Measurements from ENCODE around the gene TOM1.
A peak's percentile ranks its signal among the peaks of the same experiment; 100 is the strongest.
"Not testable (repeated sequence)": the region's sequence is repeated elsewhere in the genome, so short reads cannot be mapped to it uniquely, and the experiment has no call there.

Gene TOM1

DNA sequence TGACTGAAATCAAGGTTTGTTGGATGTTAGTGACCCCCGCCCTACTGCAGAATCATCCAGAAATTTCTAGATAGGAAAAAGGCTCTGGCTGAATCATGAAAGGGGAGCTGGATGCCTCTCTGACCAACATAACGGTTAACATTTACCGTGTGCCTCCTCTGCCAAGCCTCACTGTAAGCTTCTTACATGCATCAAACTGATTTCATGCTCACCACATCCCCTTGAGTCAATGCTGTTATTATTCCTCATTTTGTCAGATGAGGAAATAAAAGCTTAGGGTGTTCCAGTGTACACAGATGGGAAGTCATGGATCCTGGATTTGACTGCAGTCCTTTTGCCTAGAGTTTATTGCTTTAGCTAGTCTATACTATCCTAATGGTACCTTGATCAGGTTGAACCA, 75.3 kb downstream of the TOM1 start:
- DNase-seq (ENCODE audit: low read depth), result no peak

DNA sequence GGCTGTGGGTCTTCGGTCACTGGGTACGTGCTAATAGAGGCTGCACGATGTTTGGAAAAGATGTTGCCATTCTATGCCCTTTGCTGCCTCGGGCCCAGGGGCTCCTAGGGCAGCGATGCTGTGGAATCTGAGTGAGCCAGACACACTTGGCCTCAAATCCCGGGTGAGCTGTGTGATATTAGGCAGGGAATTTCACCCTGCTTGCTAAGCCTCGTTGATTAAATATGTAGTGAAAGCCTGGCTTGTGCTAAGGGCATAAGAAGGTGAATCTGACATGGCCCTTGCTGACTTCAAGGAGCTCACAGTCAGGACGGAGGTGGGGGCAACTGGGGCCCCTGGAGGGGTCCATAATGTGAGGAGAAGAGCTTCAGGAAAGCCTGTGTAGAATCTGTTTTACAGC, 75.8 kb downstream of the TOM1 start:
- DNase-seq (ENCODE audit: low read depth), result no peak

DNA sequence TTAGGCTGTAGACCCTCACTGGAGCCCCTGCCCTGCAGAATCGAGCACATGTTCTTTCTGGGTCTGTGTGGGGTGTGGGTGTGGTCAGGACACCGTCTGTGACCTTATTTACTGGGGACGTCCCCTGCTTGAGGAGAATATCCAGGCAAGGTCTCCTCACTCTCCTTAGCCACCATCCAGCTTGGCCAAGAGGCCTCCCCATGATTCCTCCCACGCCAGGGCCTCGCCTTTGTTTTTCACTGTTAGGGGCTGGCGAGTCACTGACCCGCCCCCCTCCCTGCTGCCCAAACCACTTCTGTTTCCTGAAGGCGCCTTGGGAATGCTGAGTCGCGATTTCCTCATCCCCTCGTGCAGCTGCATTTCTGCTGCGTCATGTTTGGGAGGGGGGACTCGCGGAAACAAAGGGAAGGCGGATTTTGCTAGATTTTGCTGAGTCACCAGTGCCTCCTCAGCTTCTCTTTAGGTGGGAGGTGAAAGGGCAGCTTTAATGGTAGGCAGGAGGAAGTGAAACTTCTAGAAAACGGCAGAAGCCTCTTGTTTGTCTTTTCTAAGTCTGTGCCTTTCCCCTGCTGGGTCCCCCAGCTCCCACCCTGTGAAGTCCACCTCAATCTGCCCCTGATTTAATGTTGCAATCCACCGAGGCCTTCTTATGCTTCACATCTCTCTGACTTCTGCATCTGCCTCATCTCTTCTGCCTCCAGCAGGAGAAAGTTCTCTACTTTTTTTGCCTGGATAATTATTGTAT, 77.2 kb downstream of the TOM1 start:
- DNase-seq (ENCODE audit: low read depth), result peak; percentile 31

DNA sequence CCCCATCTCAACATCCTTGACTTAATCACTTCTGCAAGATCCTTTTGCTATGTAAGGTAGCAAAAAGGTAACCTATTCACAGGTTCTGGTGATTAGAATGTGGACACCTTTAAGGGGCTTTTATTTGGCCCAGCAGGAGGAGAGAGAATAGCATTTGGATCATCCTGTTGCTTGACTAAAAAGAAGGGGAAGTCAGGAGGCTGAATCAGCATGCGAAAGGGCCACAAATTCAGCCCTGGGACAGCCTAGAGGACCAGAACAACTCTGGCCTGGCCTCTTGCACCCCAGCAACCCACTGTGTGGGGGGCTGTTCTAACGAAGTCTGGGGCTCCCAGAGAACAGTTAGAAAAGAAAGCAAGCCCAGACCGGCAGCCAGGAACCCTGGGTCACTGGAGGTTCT, 78.0 kb downstream of the TOM1 start:
- DNase-seq (ENCODE audit: low read depth), result no peak

DNA sequence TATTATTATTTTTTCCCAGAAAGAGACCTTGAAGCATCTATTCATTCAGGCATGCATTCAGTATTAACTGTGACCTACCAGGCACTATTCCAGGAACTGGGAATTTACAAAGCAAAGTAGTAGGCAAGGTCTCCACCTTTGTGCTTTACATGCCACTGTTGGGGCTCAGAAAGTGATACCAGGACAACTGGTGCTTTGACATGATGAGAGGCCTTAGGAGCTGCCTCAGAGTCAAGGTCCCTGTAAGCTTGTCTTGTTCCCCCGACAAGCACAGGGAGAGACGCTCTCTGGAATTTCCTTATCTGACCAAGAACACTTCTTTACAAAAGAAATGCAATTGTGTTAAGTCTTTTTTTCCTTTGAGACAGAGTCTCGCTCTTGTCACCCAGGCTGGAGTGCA, 78.9 kb downstream of the TOM1 start:
- DNase-seq (ENCODE audit: low read depth), result no peak

DNA sequence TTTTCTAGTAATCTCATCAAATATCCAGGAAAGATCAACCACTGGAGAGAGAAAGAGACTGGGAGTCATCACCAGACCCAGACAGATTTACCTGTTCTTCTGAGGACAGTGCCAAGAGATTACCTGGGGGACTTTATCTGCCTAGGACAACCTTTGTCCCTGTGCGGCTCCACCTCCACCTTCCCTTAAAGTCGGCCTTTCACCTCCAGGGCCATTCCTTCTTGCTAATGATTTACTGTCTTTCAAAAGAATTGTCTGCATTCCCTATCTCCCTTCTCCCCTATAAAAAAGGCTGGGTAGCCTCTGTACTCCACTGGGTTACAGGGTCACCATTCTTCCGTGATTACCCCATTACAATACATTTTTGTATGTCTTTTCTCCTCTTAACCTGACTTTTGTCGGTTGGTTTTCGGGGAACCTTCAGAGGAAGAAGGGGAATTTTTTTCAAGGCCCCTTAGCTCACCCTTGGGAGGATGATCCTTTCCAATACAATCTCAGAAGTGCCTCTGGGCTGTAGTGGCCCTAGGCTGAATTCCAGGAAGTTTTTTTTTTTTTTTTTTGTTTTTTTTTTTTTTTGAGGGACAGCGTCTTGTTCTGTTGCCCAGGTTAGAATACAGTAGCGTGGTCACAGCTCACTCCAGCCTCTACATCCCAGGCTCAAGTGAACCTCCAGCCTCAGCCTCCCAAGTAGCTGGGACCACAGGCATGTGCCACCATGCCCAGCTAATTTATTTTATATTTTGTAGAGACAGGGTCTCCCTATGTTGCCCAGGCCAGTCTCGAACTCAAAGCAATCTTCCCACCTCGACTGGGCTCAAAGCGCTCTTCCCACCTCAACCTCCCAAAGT, 79.7 kb downstream of the TOM1 start:
- no peak for DNase-seq (ENCODE audit: low read depth)

DNA sequence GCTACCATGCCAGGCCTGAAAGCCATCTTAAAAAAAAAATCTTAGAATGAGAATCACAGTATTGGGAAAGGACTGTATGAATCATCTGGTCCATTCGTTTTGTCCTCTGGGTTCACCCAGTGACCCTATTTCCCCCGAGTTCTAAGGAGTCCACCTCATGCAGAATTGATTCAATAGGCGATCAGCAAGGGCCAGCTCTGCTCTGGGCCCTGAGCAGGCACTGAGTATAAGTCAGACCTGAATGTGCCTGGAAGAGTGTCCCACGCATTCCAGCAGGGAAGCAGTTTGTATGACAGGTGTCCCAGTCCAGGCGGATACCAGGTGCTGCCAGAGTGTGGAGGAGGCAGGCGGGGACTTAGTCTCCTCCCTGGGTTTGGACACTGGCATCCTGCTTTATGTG, 80.3 kb downstream of the TOM1 start:
- DNase-seq (ENCODE audit: low read depth), result no peak

DNA sequence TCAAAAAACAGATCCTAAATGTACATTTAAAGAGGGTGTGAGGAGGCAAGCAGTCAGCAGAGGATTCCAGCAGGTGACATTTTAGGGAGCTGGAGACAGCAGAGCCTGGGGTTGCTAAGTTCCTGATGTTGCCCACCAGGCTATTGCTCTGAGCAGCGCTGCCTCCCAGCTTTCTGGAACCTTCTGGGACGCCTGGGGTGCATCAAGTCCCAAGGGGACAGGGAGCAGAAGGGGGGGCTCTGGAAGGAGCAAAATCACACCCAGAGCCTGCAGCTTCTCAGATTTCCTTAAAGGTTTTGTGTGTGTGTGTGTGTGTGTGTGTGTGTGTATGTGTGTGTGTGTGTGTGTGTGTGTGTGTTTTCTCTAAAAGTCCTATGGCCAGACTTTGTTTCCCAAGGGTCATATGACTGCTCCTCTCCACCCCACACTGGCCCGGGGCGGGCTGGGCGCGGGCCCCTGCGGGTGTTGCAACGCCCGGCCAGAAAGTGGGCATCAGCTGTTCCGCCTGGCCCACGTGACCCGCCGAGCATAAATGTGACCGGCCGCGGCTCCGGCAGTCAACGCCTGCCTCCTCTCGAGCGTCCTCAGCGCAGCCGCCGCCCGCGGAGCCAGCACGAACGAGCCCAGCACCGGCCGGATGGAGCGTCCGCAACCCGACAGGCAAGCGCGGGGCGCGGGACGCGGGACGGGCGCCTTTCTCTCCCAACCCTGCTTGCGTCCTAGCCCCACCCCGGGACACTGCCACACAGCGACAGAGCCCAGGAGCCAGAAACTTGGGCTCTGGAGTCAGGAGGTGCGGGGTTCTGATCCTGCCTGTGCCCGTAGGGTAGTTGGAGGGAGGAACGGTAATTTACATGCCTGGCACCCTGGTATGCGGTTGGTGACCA, 81.1 kb downstream of the TOM1 start, which contains the start of gene HMOX1:
Gene HMOX1 (plus strand): TSS at position 560 of the 887 bp plus-strand sequence. CDS start 78 bp downstream, at position 638.
- DNase-seq (ENCODE audit: low read depth), result no peak

DNA sequence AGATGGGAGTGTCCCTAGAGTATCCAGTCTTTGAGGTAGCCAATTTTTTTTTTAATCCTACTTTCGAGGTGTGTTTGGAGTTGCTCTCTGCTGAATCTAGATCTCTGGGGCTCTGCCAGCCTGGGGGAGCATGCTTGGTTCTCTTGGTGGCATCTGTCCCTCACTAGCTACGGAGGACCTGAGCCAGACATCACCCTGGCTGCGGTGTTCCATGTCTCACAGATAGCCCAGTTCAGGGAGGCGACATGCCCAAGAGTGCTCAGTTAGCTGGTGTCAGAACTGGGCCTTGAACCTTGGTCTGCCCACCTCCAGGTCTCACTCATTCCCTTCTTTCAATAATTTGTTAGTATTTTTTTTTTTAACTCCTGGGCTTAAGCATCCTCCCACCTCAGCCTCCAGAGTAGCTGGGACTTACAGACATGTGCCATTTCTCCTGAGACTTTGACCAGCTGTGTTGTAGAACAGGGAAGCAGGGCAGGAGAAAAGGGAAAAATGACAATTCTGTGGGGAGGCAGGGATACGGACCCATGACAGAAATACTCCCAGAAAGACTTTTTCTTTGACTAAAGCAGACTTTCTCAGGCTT, 81.8 kb downstream of the TOM1 start:
- DNase-seq (ENCODE audit: low read depth), result no peak

DNA sequence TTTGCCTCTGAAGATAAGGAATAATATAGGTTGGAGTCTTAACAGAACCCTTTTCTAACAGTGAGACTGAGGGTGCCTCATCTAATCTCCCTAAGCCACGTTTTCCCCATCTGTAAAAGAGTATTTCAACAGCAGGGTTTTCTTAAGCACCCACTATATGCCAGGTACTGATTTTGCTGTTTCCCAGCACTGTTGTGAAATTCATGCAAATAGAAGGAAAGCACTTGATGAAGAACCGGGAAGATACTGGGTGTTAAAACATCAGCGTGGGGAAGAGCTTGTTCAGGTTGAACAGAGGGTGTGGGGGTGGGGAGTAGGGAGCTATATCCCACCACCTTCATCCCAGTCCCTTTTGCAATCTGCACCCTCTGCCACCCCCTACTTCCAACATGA, 84.0 kb downstream of the TOM1 start:
- no peak for DNase-seq (ENCODE audit: low read depth)

DNA sequence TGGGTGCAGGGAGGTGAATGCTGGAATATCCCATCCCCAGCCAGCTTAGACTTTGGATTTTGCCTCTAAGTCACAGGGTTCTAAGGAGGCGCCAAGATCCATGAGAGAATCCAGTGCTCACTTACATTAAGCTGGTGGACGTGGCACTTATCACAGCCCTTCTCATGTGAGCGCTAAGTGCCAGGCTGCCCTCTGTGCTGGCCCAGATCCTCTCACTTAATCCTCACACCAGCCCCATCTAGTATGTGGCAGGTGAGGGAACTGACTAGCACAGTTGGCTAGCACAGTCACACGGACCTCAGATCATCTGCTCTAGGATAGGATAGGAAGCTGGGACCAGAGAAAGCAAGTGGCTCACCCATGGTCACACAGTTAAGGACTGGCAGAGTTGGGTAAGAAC, 84.8 kb downstream of the TOM1 start:
- DNase-seq (ENCODE audit: low read depth), result no peak

DNA sequence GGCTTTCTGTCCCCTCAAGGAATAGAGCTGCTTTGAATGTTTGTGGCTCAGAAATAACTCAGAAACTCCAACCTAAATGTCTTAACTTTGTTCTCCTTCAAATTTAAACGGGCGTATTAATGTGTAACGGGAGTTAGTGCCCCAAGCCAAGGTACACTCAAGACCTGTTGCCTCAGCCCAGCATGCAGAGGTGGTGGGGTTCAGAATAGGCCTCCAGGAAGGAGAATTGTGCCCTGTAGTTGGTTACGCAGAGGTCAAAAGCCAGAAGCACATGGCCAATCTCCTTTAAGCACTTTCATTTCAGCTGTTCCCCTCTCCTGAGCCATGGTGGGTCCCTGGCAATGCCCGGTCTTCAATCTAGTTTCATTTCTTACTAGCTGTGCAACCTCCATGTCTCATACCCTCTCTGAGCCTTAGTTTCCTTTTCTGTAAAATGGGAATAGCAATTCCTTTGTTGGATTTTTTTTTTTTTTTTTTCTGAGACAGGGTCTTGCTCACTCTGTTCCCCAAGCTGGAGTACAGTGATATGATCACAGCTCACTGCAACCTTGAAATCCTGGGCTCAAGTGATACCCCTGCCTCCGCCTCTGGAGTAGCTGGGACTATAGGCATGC, 85.4 kb downstream of the TOM1 start:
- no peak for DNase-seq (ENCODE audit: low read depth)

DNA sequence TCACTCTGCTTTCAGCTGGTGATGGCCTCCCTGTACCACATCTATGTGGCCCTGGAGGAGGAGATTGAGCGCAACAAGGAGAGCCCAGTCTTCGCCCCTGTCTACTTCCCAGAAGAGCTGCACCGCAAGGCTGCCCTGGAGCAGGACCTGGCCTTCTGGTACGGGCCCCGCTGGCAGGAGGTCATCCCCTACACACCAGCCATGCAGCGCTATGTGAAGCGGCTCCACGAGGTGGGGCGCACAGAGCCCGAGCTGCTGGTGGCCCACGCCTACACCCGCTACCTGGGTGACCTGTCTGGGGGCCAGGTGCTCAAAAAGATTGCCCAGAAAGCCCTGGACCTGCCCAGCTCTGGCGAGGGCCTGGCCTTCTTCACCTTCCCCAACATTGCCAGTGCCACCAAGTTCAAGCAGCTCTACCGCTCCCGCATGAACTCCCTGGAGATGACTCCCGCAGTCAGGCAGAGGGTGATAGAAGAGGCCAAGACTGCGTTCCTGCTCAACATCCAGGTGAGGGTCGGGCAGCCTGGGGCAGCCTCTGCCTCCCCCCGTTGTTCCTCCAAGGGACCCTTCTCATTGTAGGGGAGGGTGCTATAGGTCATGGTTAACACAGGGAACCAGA, 87.1 kb downstream of the TOM1 start:
- DNase-seq (ENCODE audit: low read depth), result no peak

DNA sequence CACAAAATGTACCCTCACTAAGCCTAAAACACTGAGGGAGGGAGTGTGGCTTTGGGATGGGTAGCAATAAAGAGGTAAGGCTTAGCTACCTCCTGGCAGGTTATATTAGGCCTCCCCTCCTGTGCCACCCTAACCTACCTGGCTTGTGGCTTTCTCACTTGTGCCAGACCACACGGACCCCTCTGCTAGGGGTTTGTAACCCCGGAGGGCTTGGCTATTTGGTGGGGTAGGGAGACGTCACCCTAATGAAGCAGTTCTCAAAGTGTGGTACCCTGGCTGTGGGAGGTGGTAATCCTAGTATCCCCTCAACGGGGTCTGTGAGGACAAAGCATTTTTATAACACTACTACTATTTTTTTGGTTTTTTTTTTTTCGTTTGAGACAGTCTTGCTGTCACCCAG, 91.2 kb downstream of the TOM1 start:
- DNase-seq (ENCODE audit: low read depth), result no peak

DNA sequence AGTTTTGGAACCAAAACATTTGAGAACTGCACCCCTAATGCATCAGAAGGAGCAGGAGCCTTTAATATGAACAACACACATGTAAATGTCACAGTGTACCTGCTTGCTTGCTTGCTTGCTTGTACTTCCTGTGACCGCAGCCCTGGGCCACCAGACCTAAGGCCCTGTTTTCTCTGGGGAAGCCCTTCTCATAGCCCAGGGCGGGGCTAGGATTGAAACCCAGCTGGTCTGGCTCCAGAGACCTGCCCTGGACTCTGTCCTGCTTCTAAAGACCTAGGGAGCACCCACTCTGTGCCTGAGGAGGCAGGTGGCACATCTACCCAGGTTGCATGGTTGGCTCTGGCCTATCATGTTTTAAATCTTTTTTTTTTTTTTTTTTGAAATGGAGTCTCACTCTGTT, 92.7 kb downstream of the TOM1 start:
- no peak for DNase-seq (ENCODE audit: low read depth)

DNA sequence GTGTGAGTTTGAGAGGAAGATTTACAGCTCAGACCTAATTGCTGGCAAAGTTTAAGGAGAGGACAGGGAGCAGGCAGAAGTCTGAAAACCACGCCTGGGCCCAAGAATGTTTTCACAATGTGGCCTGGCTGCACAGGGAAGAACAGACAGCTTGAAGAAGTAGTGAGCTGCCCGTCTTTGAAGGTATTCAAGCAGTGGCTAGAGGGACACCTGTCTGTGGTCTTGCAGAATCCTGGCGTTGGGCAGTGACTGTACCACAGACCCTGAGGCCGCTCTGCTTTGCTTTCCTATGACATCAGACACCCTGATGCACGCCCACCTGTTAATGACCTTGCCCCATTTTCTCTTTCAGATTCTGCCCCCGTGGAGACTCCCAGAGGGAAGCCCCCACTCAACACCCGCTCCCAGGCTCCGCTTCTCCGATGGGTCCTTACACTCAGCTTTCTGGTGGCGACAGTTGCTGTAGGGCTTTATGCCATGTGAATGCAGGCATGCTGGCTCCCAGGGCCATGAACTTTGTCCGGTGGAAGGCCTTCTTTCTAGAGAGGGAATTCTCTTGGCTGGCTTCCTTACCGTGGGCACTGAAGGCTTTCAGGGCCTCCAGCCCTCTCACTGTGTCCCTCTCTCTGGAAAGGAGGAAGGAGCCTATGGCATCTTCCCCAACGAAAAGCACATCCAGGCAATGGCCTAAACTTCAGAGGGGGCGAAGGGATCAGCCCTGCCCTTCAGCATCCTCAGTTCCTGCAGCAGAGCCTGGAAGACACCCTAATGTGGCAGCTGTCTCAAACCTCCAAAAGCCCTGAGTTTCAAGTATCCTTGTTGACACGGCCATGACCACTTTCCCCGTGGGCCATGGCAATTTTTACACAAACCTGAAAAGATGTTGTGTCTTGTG, 93.7 kb downstream of the TOM1 start:
- no peak for DNase-seq (ENCODE audit: low read depth)

DNA sequence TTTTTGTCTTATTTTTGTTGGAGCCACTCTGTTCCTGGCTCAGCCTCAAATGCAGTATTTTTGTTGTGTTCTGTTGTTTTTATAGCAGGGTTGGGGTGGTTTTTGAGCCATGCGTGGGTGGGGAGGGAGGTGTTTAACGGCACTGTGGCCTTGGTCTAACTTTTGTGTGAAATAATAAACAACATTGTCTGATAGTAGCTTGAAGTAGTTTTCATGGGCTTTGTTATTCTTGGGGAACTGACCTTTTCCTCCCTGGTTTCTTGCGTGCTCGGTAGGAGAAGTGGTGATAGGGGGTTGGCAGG, 94.3 kb downstream of the TOM1 start:
- no peak for DNase-seq (ENCODE audit: low read depth)

DNA sequence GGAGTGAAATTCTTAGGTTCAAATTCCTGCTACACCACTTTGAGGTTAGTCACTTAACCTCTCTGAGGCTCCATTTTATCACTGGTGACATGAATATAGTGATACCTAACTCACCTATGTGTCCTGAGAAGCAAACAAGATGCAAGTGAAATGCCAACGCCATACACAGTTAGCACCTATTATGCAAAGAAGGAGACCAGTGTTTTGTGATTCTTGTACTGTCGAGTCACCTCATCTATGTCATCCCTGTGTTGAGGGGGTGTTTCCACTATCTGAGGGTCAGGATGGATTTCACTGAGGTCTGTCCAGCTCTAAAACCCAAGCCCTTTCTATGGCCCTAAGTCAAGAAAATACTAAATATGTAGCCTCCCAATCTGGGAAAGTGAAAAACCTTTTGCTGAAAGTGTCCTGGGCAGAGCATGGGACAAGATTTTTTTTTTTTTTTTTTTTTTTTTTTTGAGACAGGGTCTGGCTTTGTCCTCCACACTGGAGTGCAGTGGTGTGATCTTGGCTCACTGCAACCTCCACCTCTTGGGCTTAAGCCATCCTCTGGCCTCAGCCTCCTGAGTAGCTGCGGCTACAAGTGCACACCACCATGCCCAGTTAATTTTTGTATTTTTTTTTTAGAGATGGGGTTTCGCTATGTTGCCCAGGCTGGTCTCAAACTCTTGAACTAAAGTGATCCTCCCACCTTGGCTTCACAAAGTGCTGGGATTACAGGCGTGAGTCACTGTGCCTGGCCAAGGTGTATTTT, 95.3 kb downstream of the TOM1 start:
- DNase-seq (ENCODE audit: low read depth), result no peak

DNA sequence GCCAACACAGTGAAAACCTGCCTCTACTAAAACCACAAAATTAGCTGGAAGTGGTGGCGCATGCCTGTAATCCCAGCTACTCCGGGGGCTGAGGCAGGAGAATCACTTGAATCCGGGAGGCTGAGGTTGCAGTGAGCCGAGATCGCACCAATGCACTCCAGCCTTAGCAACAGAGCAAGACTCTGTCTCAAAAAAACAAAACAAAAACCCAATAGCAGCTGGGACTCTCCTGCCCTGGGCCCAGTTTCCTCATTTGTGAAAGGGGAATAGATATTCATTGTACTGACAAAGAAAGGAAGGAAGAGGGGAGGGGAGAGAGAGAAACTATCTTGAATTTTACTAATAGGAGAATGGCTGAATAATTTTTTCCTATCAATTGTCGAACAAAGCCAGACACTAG, 96.9 kb downstream of the TOM1 start:
- not testable (repeated sequence) for DNase-seq (ENCODE audit: low read depth)
